Measurements from ENCODE around the gene DLG2.

DNA sequence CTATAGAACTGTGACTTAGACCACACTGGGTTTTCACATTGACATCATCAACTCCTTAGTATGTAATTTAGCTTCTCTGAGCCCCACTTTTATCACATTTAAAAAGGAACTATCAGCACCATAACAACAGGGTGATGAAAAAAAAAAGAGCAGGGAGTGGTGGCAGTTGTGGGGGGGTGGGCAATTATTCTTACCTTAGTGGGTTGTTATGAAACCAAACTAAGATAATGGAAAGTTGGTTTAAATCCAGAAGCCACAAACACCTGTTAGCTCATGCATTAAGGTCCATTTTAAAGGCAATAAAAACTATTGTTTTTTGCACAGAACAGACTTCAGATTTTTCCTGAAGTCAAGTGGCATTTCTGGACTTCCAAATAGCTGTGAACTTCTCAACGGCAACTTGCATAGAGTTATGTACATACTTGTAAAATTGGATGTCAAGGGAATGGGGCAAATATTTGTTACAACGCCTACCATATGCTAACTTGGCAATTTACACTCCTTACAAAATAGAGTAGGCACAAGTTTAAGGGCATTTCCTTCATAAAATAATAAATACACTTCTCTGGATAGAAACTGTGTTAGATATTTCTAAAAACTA, 793.6 kb downstream of the DLG2 start:
- TF ChIP-seq, protein P1, sequence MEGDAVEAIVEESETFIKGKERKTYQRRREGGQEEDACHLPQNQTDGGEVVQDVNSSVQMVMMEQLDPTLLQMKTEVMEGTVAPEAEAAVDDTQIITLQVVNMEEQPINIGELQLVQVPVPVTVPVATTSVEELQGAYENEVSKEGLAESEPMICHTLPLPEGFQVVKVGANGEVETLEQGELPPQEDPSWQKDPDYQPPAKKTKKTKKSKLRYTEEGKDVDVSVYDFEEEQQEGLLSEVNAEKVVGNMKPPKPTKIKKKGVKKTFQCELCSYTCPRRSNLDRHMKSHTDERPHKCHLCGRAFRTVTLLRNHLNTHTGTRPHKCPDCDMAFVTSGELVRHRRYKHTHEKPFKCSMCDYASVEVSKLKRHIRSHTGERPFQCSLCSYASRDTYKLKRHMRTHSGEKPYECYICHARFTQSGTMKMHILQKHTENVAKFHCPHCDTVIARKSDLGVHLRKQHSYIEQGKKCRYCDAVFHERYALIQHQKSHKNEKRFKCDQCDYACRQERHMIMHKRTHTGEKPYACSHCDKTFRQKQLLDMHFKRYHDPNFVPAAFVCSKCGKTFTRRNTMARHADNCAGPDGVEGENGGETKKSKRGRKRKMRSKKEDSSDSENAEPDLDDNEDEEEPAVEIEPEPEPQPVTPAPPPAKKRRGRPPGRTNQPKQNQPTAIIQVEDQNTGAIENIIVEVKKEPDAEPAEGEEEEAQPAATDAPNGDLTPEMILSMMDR (IDR thresholded peaks at IDR 0.05; ENCODE audit: low read depth, low read length): no peak
- TF ChIP-seq EZH2phosphoT487 (IDR thresholded peaks at IDR 0.05; ENCODE audit: low read depth): no peak
